Motor neuron (in vitro differentiated cells): ENCODE results near the gene ITGB3BP. TPM values are rescaled to one million over a fixed set of nuclear protein-coding genes. Genes with fewer than 3 reads are reported as not detected.
"Not testable (repeated sequence)": the region's sequence is repeated elsewhere in the genome, so short reads cannot be mapped to it uniquely, and the experiment has no call there.

Source experiments
- ATAC-seq, 8 experiments: fragments of 200-7000 bp; cut with Tn5 transposase; replicated peaks in 6 of 8; 2 replicates each; pipeline ENCODE4 v1.8.0; 2021; ENCODE audit warnings: mild to moderate bottlenecking in 8 of 8, moderate library complexity in 8 of 8
- H3K27ac ChIP-seq, 2 donors: fragments of 250-450 bp; sonication (Bioruptor Pico); 2 replicates each; pipeline ENCODE4 v1.9.0; 2021; ENCODE audit warnings: antibody characterized with exemption in 2 of 2, mild to moderate bottlenecking in 2 of 2, moderate library complexity in 1 of 2
- H3K4me1 ChIP-seq, 2 donors: fragments of 250-450 bp; sonication (Bioruptor Pico); replicated peaks in 1 of 2; 2 replicates each; pipeline ENCODE4 v1.6.1; 2021; ENCODE audit warnings: antibody characterized with exemption in 2 of 2, mild to moderate bottlenecking in 2 of 2, moderate library complexity in 1 of 2
- H3K4me3 ChIP-seq, 5 donors: fragments of 250-450 bp; sonication (Bioruptor Pico); 2 replicates each; pipeline ENCODE4 v1.9.0; 2021; ENCODE audit warnings: antibody characterized with exemption in 5 of 5, mild to moderate bottlenecking in 5 of 5, moderate library complexity in 4 of 5
- WGBS, 10 experiments: fragments of 450-650 bp; shearing (Covaris generic); methylation state at CpG; one replicate each; pipeline ENCODE4 v1.0.0; 2022; 5-methylcytosine and 5-hydroxymethylcytosine counted together
- in situ Hi-C, 9 experiments: fragments of 400-800 bp; cut with MboI; loops; one replicate each; pipeline ENCODE4 v1.15.0; 2021; ENCODE audit warnings: low sequenced_read_pairs in 9 of 9, low pct_unique_long_range_greater_than_20kb in 2 of 9; ENCODE audit not compliant: unreplicated experiment in 9 of 9
- total RNA-seq, 8 experiments: library from RNA; unstranded; fragments of 300-600 nt; gene quantifications; 2 replicates each; pipeline versions ENCODE4 v1.2.3 to v1.2.4, GENCODE V29; 2022

ITGB3BP gene
- total RNA-seq, 8 experiments from 2014 or later: 22.4 to 62.2 (median 31.5) TPM

GRCh38 chr1:63448731-63449246, 74.2 kb downstream of the ITGB3BP start:
- H3K27ac ChIP-seq: no peak overlapping the region
- H3K4me1 ChIP-seq: peaks cover 0 to 12% of the 10 kb centered on the region in 2 donors
- 40 to 83% (median 72%) methylated on average over 2 to 3 of the region's 3 CpGs for WGBS, 10 experiments
- in situ Hi-C loops: loop anchor here in 1 of 9 experiments (25.0 kb wide), 1 partner anchor 261 kb away; no protein-coding TSS in a partner anchor
- no peak overlapping the region for H3K4me3 ChIP-seq
- peak in 5 of 8 experiments; percentile 32 to 96 (median 47) for ATAC-seq

GRCh38 chr1:63442141-63442475, 80.9 kb downstream of the ITGB3BP start:
- no peak for ATAC-seq
- no peak overlapping the region for H3K27ac ChIP-seq
- no peaks in the 10 kb centered on the region for H3K4me1 ChIP-seq
- H3K4me3 ChIP-seq: no peak overlapping the region
- in situ Hi-C loops: loop anchor here in 1 of 9 experiments (25.0 kb wide), 1 partner anchor 255 kb away; no protein-coding TSS in a partner anchor

- Histone ChIP-seq H3K4me3 (no peak overlapping the region), H3K4me1 (no peaks in the 10 kb centered on the region), H3K27ac (no peak overlapping the region)
- WGBS, 10 experiments: 54 to 100% (median 91%) methylated on average over 1 to 4 of the region's 4 CpGs
- in situ Hi-C loops: loop anchor here in 1 of 9 experiments (25.0 kb wide), 1 partner anchor 248 kb away; no protein-coding TSS in a partner anchor
- no peak for ATAC-seq
These were observed 87.9 kb downstream of the ITGB3BP start for GRCh38 chr1:63435161-63435560.

- Histone ChIP-seq H3K4me3 (no peak overlapping the region), H3K27ac (no peak overlapping the region), H3K4me1 (no peaks in the 10 kb centered on the region)
- no peak for ATAC-seq
- in situ Hi-C loops: loop anchor here in 1 of 9 experiments (25.0 kb wide), 1 partner anchor 242 kb away; no protein-coding TSS in a partner anchor
These were observed 93.7 kb downstream of the ITGB3BP start for GRCh38 chr1:63429281-63429680.

- Histone ChIP-seq H3K4me3 (no peak overlapping the region), H3K4me1 (no peaks in the 10 kb centered on the region), H3K27ac (no peak overlapping the region)
- no peak for ATAC-seq
- in situ Hi-C loops: loop anchor here in 1 of 9 experiments (25.0 kb wide), 1 partner anchor 242 kb away; no protein-coding TSS in a partner anchor
These were observed 94.2 kb downstream of the ITGB3BP start for GRCh38 chr1:63428815-63429214.

- Histone ChIP-seq H3K4me1 (no peaks in the 10 kb centered on the region), H3K27ac (no peak overlapping the region), H3K4me3 (no peak overlapping the region)
- peak in 1 of 8 experiments; percentile 27 for ATAC-seq
- WGBS, 10 experiments: 86 to 100% (median 90%) methylated on average over 1 to 2 of the region's 2 CpGs; no CpG with 5 or more reads in 2 of the 10 experiments
- in situ Hi-C loops: no loop called here
These were observed 99.4 kb downstream of the ITGB3BP start for GRCh38 chr1:63423649-63424048.

- H3K4me3 ChIP-seq, H3K4me1 ChIP-seq, in situ Hi-C loops, ATAC-seq, H3K27ac ChIP-seq: not testable (repeated sequence)
- 75 to 100% (median 100%) methylated on average over 1 of the region's 1 CpG; no CpG with 5 or more reads in 5 of the 10 experiments for WGBS, 10 experiments
These were observed 102.3 kb downstream of the ITGB3BP start for GRCh38 chr1:63420746-63421145.

GRCh38 chr1:63418101-63418500, 104.9 kb downstream of the ITGB3BP start:
- in situ Hi-C loops: no loop called here
- ATAC-seq: no peak
- Histone ChIP-seq H3K4me1 (no peaks in the 10 kb centered on the region), H3K4me3 (no peak overlapping the region), H3K27ac (no peak overlapping the region)

GRCh38 chr1:63414691-63415365, 108.2 kb downstream of the ITGB3BP start:
- 52 to 85% (median 79%) methylated on average over 2 to 3 of the region's 3 CpGs; no CpG with 5 or more reads in 3 of the 10 experiments for WGBS, 10 experiments

GRCh38 chr1:63413394-63413793, 109.6 kb downstream of the ITGB3BP start:
- ATAC-seq: no peak
- no peaks in the 10 kb centered on the region for H3K4me1 ChIP-seq
- H3K27ac ChIP-seq: no peak overlapping the region
- in situ Hi-C loops: no loop called here
- 43 to 100% (median 70%) methylated on average over 1 of the region's 1 CpG; no CpG with 5 or more reads in 1 of the 10 experiments for WGBS, 10 experiments
- H3K4me3 ChIP-seq: no peak overlapping the region

More at GRCh38 chr1:63414691-63415365, 108.2 kb downstream of the ITGB3BP start:
- H3K4me3 ChIP-seq: no peak overlapping the region
- no peak for ATAC-seq
- no peaks in the 10 kb centered on the region for H3K4me1 ChIP-seq
- no peak overlapping the region for H3K27ac ChIP-seq
- in situ Hi-C loops: no loop called here

GRCh38 chr1:63411066-63411465, 112.0 kb downstream of the ITGB3BP start:
- 0 to 100% (median 80%) methylated on average over 1 to 2 of the region's 2 CpGs for WGBS, 10 experiments
- Histone ChIP-seq H3K4me1 (no peaks in the 10 kb centered on the region), H3K4me3 (no peak overlapping the region), H3K27ac (no peak overlapping the region)
- in situ Hi-C loops: no loop called here
- no peak for ATAC-seq

GRCh38 chr1:63408331-63408730, 114.7 kb downstream of the ITGB3BP start:
- 72 to 100% (median 95%) methylated on average over 1 to 4 of the region's 4 CpGs for WGBS, 10 experiments
- in situ Hi-C loops: no loop called here

GRCh38 chr1:63407002-63407401, 116.0 kb downstream of the ITGB3BP start:
- ATAC-seq: no peak
- in situ Hi-C loops: no loop called here
- Histone ChIP-seq H3K4me3 (no peak overlapping the region), H3K27ac (no peak overlapping the region), H3K4me1 (no peaks in the 10 kb centered on the region)

More at GRCh38 chr1:63408331-63408730, 114.7 kb downstream of the ITGB3BP start:
- no peak overlapping the region for H3K4me3 ChIP-seq
- no peak overlapping the region for H3K27ac ChIP-seq
- no peak for ATAC-seq
- H3K4me1 ChIP-seq: no peaks in the 10 kb centered on the region

- no peak overlapping the region for H3K27ac ChIP-seq
- in situ Hi-C loops: no loop called here
- ATAC-seq: no peak
These were observed 117.0 kb downstream of the ITGB3BP start for GRCh38 chr1:63405987-63406386.

More at GRCh38 chr1:63405987-63406386, 117.0 kb downstream of the ITGB3BP start:
- H3K4me3 ChIP-seq: no peak overlapping the region
- no peaks in the 10 kb centered on the region for H3K4me1 ChIP-seq
